ENCODE measurements around the gene ACOT8. TPM values are rescaled to one million over a fixed set of nuclear protein-coding genes. Genes with fewer than 3 reads are reported as not detected.
A peak's percentile ranks its signal among the peaks of the same experiment; 100 is the strongest.
"Not testable (repeated sequence)": the region's sequence is repeated elsewhere in the genome, so short reads cannot be mapped to it uniquely, and the experiment has no call there.

The ACOT8 gene
- 10 to 100 TPM; 35.4 to 46.7 (median 38.7) TPM for polyA plus RNA-seq (ENCODE audit: low read depth in 6 of 6)

GRCh38 chr20:45857114-45857881 lies at the start of gene ACOT8, which contains the start of gene ZSWIM3:
Gene ACOT8, minus strand, starts transcription at chr20:45857392. Its CDS starts 77 bp downstream, at chr20:45857315.
Gene ZSWIM3, plus strand, starts transcription at chr20:45857614. Its CDS starts 212 bp downstream, at chr20:45857826.
- Mint-ChIP-seq H3K4me1 (peaks cover 28 to 47% (median 46%) of the 10 kb centered on the region in 3 donors), H3K27me3 (no peaks in the 10 kb centered on the region)
- peak; percentile 98 for DNase-seq

DNA sequence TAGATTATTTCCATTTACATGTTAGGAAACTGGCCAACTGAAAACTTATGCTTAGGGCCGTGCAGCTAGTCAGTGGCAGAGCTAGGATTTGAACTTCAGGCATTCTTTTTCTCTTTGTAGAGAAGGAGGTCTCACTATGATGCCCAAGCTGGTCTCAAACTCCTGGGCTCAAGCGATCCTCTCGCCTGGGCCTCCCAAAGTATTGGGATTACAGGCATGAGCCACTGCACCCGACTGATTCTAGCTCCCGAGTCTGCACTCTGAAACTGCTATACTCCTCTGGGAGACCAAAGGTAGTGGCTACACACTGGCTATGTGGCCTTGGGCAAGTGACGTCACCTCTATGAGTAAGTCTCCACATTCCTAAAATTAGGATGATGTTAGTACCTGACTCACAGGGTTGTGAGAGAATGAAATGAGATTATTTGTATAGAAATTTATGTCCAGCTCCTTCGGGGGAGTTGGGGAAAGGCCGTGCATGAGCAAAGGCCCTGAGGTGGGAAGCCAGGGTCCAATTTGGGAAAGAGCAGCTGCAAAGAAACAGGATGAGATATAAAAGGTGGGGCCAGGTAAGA lies 48.4 kb upstream of the ACOT8 start:
- no peak for ATAC-seq (ENCODE audit: low read depth in 2 of 2)
- Mint-ChIP-seq H3K4me1 (peaks cover 3 to 14% (median 13%) of the 10 kb centered on the region in 3 donors), H3K4me3 (no peak overlapping the region), H3K36me3 (no peaks in the 10 kb centered on the region), H3K27me3 (no peaks in the 10 kb centered on the region), H3K9me3 (peaks cover 0 to 2% (median 0%) of the 10 kb centered on the region in 7 donors), H3K27ac (peak overlapping the region in 1 of 6 donors; percentile 33)
- DNase-seq = no peak

More at GRCh38 chr20:45857114-45857881, at the start of gene ACOT8, which contains the start of gene ZSWIM3:
- Mint-ChIP-seq H3K27ac (peak within 1 kb of the TSS; percentile 91 to 97 (median 93)), H3K9me3 (no peaks in the 10 kb centered on the region), H3K36me3 (peaks cover 6 to 11% of the 10 kb centered on the region in 2 donors), H3K4me3 (peak within 1 kb of the TSS; percentile 91 to 99 (median 95))
- ATAC-seq (ENCODE audit: low read depth in 2 of 2) = peak; percentile 97

- DNase-seq (no peak), ATAC-seq (ENCODE audit: low read depth in 2 of 2) (no peak)
- peaks cover 0 to 11% (median 9%) of the 10 kb centered on the region in 3 donors for H3K4me1 Mint-ChIP-seq
- H3K4me3 Mint-ChIP-seq = no peak overlapping the region
- H3K27me3 Mint-ChIP-seq = no peaks in the 10 kb centered on the region
- H3K27ac Mint-ChIP-seq = no peak overlapping the region
- no peaks in the 10 kb centered on the region for H3K9me3 Mint-ChIP-seq
- H3K36me3 Mint-ChIP-seq = no peaks in the 10 kb centered on the region
Observed at GRCh38 chr20:45904583-45905504, 47.7 kb upstream of the ACOT8 start.

DNA sequence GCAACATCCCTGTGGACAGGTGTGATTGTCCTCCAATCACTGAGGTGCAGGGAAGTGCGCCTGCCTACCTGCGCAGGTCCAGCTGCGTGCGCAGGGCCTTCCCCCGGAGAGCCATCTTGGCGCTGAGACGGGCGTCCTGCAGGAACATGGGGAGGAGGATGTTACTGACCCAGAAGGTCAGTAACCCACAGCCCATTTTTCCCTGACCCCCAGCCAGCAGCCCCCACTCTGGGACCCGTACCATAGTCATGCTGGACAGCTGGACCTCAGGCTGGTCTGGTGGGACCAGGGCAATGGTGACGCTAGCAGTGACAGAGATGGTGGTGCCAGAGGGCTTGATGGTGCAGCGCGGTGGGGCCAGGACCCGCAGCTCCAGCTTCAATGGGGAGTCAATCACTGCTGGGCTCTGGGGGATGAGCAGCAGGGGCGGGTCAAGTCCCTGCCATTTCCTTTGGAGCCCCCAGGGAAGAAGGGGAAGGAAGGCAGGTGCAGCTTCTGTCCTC lies 45.1 kb upstream of the ACOT8 start:
- ATAC-seq (ENCODE audit: low read depth in 2 of 2) = no peak
- DNase-seq = no peak
- H3K27me3 Mint-ChIP-seq = no peaks in the 10 kb centered on the region
- H3K9me3 Mint-ChIP-seq = no peaks in the 10 kb centered on the region
- H3K4me3 Mint-ChIP-seq = no peak overlapping the region
- H3K27ac Mint-ChIP-seq = no peak overlapping the region
- H3K36me3 Mint-ChIP-seq = peaks cover 0 to 4% of the 10 kb centered on the region in 2 donors
- H3K4me1 Mint-ChIP-seq = peaks cover 5 to 18% (median 6%) of the 10 kb centered on the region in 3 donors

GRCh38 chr20:45901332-45901731 lies 44.1 kb upstream of the ACOT8 start:
- not testable (repeated sequence) for ATAC-seq (ENCODE audit: low read depth in 2 of 2); H3K36me3 Mint-ChIP-seq; H3K27ac Mint-ChIP-seq; H3K9me3 Mint-ChIP-seq; H3K4me3 Mint-ChIP-seq; H3K27me3 Mint-ChIP-seq; DNase-seq
- H3K4me1 Mint-ChIP-seq = peaks cover 5 to 18% (median 6%) of the 10 kb centered on the region in 3 donors

DNA sequence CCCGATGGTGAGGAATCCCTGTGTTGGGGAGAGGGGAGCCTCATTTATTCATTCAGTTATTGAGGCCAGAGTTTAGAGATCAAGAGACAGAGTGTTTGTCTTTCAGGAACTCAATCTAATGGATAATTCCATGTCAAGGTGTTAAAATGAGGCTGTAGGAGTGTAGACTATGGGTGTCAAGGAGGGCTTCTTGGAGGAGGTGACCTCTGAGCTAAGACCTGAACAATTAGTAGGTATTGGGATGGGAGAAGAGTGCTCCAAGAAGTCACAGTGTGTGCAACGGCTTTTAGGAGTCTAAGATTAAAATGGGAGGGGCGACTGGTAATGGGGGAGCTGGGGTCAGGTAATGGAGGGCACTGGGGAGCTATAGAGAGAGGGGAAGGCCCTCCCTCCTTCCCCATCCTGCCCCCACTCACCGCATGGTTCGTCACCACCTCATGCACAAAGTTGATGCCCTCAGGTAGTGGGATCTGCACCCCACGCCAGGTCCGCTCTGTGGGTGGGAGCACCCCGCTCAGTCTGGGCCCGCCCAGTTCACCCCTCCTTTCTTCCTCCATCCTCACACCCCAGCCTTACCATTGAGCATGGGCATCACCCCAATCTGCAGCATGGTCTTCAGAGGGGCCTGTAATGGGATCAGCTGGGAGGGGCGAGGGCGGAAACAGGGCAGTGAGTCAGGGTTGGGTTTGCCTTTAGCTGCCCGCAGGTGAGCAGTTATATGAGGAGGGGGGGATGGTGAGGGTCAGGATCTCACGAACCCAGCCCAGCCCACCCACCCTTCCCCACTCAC lies 42.0 kb upstream of the ACOT8 start:
- no peaks in the 10 kb centered on the region for H3K27me3 Mint-ChIP-seq
- no peak overlapping the region for H3K4me3 Mint-ChIP-seq
- DNase-seq = no peak
- H3K27ac Mint-ChIP-seq = peak overlapping the region in 2 of 6 donors; percentile 68 to 92
- no peaks in the 10 kb centered on the region for H3K9me3 Mint-ChIP-seq
- H3K4me1 Mint-ChIP-seq = peaks cover 5 to 18% (median 6%) of the 10 kb centered on the region in 3 donors
- peaks cover 0 to 4% of the 10 kb centered on the region in 2 donors for H3K36me3 Mint-ChIP-seq
- no peak for ATAC-seq (ENCODE audit: low read depth in 2 of 2)

DNA sequence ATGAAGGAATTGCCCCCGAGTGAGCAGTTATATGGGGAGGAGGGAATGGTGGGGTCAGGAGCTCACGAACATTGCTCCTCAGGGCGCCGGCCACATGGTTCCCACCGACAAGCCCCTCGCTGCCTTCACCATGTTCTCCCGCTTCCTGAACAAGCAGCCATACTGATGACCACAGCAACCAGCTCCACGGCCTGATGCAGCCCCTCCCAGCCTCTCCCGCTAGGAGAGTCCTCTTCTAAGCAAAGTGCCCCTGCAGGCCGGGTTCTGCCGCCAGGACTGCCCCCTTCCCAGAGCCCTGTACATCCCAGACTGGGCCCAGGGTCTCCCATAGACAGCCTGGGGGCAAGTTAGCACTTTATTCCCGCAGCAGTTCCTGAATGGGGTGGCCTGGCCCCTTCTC lies 41.1 kb upstream of the ACOT8 start:
- DNase-seq = no peak
- peaks cover 5 to 19% (median 9%) of the 10 kb centered on the region in 3 donors for H3K4me1 Mint-ChIP-seq
- H3K27ac Mint-ChIP-seq = no peak overlapping the region
- no peak overlapping the region for H3K4me3 Mint-ChIP-seq
- no peak for ATAC-seq (ENCODE audit: low read depth in 2 of 2)
- no peaks in the 10 kb centered on the region for H3K9me3 Mint-ChIP-seq
- no peaks in the 10 kb centered on the region for H3K27me3 Mint-ChIP-seq
- H3K36me3 Mint-ChIP-seq = peaks cover 4 to 5% of the 10 kb centered on the region in 2 donors

DNA sequence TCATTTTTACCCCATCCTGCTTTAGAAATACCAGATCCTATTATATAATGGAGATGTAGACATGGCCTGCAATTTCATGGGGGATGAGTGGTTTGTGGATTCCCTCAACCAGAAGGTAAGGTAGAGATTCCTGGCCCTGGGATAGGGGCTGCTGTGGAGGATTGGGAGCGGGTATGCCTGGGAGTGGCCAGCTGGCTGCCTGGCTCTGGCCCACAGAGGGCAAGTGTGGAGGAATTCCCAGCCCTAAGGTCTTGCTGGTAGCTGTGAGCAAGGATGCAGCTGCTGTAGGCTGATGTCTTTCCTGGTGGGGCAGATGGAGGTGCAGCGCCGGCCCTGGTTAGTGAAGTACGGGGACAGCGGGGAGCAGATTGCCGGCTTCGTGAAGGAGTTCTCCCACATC lies 40.5 kb upstream of the ACOT8 start:
- ATAC-seq (ENCODE audit: low read depth in 2 of 2) = no peak
- H3K4me1 Mint-ChIP-seq = peaks cover 7 to 13% (median 9%) of the 10 kb centered on the region in 3 donors
- peak overlapping the region in 2 of 6 donors; percentile 6 to 23 for H3K27ac Mint-ChIP-seq
- no peaks in the 10 kb centered on the region for H3K9me3 Mint-ChIP-seq
- peaks cover 4 to 5% of the 10 kb centered on the region in 2 donors for H3K36me3 Mint-ChIP-seq
- H3K4me3 Mint-ChIP-seq = no peak overlapping the region
- H3K27me3 Mint-ChIP-seq = no peaks in the 10 kb centered on the region
- DNase-seq = no peak

DNA sequence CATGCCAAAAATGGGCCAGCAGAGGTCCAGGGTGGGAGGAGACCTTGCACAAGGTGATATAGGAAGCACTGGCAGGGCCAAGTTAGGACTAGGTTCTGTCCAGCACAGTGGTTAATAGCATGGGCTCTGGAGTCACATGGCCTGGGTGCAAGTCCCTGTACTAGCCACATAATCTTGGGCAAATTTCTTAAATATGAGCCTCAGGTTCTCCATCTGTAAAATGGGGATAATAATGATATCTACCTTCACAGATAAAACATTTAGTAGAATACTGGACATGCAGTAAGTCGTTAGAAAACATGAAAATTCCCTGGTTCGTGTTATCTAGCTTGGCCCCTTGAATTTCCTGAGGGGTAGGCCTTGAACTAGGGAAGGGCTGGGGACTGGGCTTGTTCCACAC lies 40.1 kb upstream of the ACOT8 start:
- H3K36me3 Mint-ChIP-seq = peaks cover 4 to 5% of the 10 kb centered on the region in 2 donors
- no peaks in the 10 kb centered on the region for H3K9me3 Mint-ChIP-seq
- DNase-seq (no peak), ATAC-seq (ENCODE audit: low read depth in 2 of 2) (no peak)
- H3K27me3 Mint-ChIP-seq = no peaks in the 10 kb centered on the region
- H3K27ac Mint-ChIP-seq = peak overlapping the region in 1 of 6 donors; percentile 23
- no peak overlapping the region for H3K4me3 Mint-ChIP-seq
- H3K4me1 Mint-ChIP-seq = peaks cover 11 to 15% (median 12%) of the 10 kb centered on the region in 3 donors

- no peak for DNase-seq
- H3K27me3 Mint-ChIP-seq = no peaks in the 10 kb centered on the region
- no peak for ATAC-seq (ENCODE audit: low read depth in 2 of 2)
- H3K27ac Mint-ChIP-seq = peak overlapping the region in 1 of 6 donors; percentile 54
- H3K36me3 Mint-ChIP-seq = peaks cover 4 to 5% of the 10 kb centered on the region in 2 donors
- no peaks in the 10 kb centered on the region for H3K9me3 Mint-ChIP-seq
- no peak overlapping the region for H3K4me3 Mint-ChIP-seq
- H3K4me1 Mint-ChIP-seq = peaks cover 14 to 18% (median 17%) of the 10 kb centered on the region in 3 donors
Observed at GRCh38 chr20:45896641-45897161, 39.5 kb upstream of the ACOT8 start.

DNA sequence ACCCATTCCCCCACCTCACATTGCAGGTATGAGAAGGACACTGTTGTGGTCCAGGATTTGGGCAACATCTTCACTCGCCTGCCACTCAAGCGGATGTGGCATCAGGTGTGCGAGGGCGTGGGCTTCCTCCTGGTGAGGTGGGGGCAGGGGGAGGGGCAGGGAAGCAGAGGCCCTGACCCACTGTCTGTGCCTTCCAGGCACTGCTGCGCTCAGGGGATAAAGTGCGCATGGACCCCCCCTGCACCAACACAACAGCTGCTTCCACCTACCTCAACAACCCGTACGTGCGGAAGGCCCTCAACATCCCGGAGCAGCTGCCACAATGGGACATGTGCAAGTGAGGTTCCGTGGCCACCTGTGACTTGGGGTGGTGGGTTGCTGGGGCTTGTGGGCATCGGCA lies 37.6 kb upstream of the ACOT8 start:
- DNase-seq (no peak), ATAC-seq (ENCODE audit: low read depth in 2 of 2) (no peak)
- H3K4me3 Mint-ChIP-seq = peak overlapping the region in 1 of 8 donors; percentile 80
- no peaks in the 10 kb centered on the region for H3K27me3 Mint-ChIP-seq
- no peak overlapping the region for H3K27ac Mint-ChIP-seq
- peaks cover 4 to 5% of the 10 kb centered on the region in 2 donors for H3K36me3 Mint-ChIP-seq
- H3K4me1 Mint-ChIP-seq = peaks cover 25 to 30% (median 27%) of the 10 kb centered on the region in 3 donors
- H3K9me3 Mint-ChIP-seq = no peaks in the 10 kb centered on the region

GRCh38 chr20:45893831-45894230 lies 36.6 kb upstream of the ACOT8 start:
- DNase-seq (no peak), ATAC-seq (ENCODE audit: low read depth in 2 of 2) (no peak)
- H3K4me1 Mint-ChIP-seq = peaks cover 24 to 32% (median 32%) of the 10 kb centered on the region in 3 donors
- no peak overlapping the region for H3K27ac Mint-ChIP-seq
- peaks cover 1 to 5% of the 10 kb centered on the region in 2 donors for H3K36me3 Mint-ChIP-seq
- H3K9me3 Mint-ChIP-seq = no peaks in the 10 kb centered on the region
- no peaks in the 10 kb centered on the region for H3K27me3 Mint-ChIP-seq
- H3K4me3 Mint-ChIP-seq = peak overlapping the region in 5 of 8 donors; percentile 21 to 80 (median 42)
